ENCODE data around the gene SPOCK1.

SPOCK1 gene

GRCh38 chr5:137122075-137122474, 377.1 kb downstream of the SPOCK1 start:
- no peak for TF ChIP-seq CTCF (IDR thresholded peaks at IDR 0.05)

- no peak for TF ChIP-seq CTCF (IDR thresholded peaks at IDR 0.05)
These were observed 379.8 kb downstream of the SPOCK1 start for GRCh38 chr5:137119321-137119720.

- no peak for TF ChIP-seq CTCF (IDR thresholded peaks at IDR 0.05)
These were observed 380.5 kb downstream of the SPOCK1 start for GRCh38 chr5:137118629-137119028.

- TF ChIP-seq CTCF (IDR thresholded peaks at IDR 0.05): no peak
These were observed 384.0 kb downstream of the SPOCK1 start for GRCh38 chr5:137115152-137115551.

- no peak for TF ChIP-seq CTCF (IDR thresholded peaks at IDR 0.05)
These were observed 384.6 kb downstream of the SPOCK1 start for GRCh38 chr5:137114529-137114928.

- TF ChIP-seq CTCF (IDR thresholded peaks at IDR 0.05): no peak
These were observed 385.2 kb downstream of the SPOCK1 start for GRCh38 chr5:137113939-137114338.

GRCh38 chr5:137113161-137113560, 386.0 kb downstream of the SPOCK1 start:
- TF ChIP-seq CTCF (IDR thresholded peaks at IDR 0.05): no peak

- no peak for TF ChIP-seq CTCF (IDR thresholded peaks at IDR 0.05)
These were observed 393.6 kb downstream of the SPOCK1 start for GRCh38 chr5:137105351-137106035.
